D721Med (cell line): ENCODE results near the gene FOXF2.

Experiments
- DNase-seq: peaks from one replicate; pipeline ENCODE4 v3.0.0; 2011; ENCODE audit warnings: low spot score; ENCODE audit not compliant: insufficient read length
- FAIRE-seq: peaks from 2 replicates; lab custom pipeline; 2011; peaks lifted over from hg19 to GRCh38; lab: Jason Lieb, UNC
- TF ChIP-seq, protein P1 (sequence below): IDR thresholded peaks from 2 replicates; pipeline ENCODE4 v1.5.1; 2012; ENCODE audit warnings: mild to moderate bottlenecking, control low read depth; ENCODE audit not compliant: insufficient read depth; ENCODE audit errors: missing control alignments

FOXF2 gene

DNA sequence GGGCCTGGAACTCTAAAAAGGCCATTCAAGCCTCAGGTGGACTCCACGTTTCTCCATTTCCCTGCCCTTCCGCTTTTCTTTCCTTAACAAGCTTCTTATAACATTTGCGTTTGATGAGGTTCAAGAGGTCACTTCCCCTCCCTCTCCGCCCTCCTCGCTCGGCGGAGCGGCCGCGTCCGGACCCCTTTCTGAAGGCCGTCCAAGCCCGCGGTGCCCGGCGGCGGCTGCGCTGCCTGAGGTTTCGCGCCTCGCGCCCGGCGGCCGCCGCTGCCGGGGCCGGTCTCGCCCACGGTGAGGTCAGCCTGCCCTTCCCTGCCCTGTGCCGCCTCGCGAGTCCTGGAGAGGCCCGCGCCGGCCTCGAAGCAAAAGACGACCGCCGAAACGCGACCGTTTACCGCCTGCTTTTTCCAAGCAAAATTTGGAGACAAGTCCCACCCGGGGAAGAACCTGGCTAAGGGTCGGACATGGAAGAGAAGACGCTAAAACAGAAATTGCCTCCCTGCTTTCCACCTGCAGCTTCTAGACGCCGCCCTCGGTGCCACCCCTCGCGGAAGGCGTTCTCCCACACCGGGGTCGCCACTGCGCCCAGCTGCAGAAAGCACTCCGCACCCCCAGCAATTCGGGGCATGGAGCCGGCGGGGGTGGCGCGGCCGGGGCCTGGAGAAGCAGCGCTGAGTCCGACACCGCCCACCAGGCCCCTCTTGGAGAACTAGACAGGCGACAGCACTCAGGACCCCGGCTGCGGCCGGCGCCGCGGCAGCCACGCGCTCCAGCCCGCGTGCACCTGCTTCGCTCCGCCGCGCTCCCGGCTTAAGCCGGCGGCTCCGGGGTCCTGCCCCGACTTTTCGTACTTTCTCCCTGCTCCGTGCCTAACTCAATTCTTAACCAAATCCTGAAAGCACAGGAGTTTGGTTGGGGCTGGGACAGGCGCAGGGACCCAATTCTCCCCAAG lies 11.0 kb upstream of the FOXF2 start:
- FAIRE-seq: no peak
- DNase-seq: no peak
- TF ChIP-seq, protein P1, sequence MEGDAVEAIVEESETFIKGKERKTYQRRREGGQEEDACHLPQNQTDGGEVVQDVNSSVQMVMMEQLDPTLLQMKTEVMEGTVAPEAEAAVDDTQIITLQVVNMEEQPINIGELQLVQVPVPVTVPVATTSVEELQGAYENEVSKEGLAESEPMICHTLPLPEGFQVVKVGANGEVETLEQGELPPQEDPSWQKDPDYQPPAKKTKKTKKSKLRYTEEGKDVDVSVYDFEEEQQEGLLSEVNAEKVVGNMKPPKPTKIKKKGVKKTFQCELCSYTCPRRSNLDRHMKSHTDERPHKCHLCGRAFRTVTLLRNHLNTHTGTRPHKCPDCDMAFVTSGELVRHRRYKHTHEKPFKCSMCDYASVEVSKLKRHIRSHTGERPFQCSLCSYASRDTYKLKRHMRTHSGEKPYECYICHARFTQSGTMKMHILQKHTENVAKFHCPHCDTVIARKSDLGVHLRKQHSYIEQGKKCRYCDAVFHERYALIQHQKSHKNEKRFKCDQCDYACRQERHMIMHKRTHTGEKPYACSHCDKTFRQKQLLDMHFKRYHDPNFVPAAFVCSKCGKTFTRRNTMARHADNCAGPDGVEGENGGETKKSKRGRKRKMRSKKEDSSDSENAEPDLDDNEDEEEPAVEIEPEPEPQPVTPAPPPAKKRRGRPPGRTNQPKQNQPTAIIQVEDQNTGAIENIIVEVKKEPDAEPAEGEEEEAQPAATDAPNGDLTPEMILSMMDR: no peak

DNA sequence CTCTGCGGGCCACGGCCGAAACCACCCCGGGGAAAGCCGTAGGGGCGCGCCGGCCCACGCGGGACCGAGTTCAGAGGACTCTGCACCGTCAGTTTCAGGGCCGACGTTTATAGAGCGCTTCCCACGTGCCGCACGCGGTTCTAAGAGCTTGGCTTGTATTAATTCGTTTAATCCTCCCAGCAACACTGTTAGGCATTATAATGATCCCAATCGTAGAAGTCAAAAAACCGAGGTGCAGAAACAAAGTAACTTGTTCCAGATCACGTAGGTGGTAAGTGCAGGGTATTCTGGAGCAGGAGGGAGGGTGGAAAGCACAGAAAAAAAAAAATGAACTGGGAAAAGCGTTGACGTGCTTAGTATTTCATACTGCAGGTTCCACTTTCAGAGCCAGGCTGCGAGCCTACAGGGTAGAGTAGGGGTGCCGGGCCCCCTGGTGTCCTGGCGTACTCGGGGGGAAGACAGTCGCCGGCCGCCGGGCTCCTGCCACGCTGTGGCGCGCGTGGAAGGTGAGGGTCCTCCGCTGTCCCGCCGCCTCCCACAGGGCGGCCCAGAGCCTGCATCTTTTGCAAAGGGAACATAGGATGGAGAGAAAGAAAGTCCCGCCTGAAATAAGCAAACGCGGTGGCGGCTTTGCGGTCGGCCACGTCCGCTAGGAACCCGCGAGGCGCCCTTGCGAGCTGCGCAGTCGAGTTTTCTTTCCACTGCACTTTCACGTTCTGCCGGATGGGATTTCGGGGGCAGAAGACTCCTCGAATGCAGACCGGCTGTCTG lies 10.2 kb upstream of the FOXF2 start:
- no peak for DNase-seq
- no peak for FAIRE-seq

DNA sequence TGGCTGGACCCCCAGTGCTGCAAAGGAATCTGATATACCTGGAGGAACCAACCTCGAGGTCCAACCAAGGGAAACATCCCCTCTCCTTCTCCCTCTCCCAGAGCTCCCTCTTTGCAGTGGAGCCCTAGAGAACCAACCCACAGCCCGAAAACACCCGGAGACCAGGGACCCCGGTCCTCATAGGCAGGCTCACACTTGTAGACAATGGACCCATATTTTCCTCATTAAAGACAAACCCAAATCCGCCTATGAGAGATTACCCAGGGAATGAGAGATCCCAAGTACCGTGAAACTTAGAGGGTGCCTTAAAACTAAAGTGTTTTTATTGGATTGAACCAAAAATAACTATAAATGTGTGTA lies 9.6 kb upstream of the FOXF2 start:
- DNase-seq (no peak), FAIRE-seq (no peak)
- TF ChIP-seq, protein P1: no peak

More for the DNA sequence above, 10.2 kb upstream of the FOXF2 start:
- TF ChIP-seq, protein P1: no peak

DNA sequence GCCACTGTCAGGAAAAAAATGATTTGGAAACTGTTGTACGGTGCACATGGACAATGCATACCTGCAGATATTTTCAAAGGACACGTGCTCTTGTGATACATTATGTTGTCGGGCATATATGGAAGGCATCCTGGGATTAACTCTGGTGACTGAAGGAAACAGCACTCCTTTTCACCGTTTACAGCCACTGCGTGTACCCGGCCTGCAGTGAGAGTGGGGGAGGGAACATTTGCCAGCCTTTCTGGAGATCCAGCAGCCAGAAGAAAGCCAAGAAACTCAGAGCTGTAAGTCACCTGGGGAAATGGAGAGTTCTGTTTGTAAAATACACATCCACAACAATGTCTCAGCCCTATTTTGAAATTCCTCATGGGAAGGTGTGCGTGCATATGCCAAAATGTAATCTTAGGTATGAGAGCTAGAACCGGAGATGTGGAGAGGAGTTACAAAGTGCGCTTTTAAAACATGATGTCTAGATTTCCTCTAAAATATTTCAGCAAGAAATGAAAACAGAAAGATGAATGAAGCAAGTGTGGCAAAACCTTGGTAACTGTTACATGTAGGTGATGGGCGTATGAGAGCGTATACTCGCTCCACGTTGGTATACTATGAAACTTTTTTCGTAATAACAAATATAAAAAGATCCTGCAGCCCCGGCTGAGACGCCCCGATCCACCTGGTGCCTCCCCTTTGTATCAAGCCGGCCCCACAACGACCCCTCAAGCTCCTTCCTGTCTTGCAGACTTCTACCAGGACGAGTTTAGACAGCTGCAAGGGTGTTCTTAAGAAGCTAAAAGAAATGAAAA lies 8.6 kb upstream of the FOXF2 start:
- FAIRE-seq (no peak), DNase-seq (no peak)
- TF ChIP-seq, protein P1: no peak

DNA sequence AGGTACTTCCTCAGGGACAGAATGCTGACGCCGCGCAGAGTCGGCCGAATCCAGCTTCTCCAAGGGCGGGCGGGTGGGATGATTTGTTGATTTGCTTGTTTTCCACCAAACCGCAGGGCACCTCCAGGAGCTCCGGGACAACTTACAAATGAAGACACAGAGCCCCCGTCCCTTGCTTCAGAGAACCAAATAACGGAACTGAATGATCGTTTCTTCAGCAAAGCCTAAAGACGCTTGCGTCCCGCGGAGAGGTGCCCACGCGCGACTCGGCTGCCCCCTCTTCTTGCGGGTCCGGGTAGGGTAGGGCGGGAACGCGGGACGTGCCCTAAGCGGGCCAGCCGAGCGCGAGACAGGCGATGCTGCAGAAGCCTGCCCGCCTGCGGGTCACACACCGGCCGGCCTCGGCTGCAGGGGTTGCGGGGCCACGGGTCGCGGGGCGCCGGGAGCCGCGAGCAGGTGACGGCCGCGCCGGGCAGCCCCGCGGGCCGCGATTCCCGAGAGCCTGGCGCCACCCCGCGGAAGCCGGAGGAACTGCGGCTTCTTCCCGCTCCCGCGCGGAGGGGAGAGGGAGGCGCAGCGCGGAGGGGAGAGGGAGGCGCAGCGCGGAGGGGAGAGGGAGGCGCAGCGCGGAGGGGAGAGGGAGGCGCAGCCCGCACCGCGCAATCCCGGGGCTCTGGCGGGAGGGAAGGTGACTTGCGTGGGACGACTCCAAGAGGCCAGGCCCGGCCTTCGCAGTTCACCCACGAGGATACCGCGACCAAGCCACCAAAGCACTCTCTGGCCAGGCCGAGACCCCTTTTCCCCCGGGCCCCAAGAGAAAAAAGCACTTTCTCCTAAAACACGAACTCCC lies 7.7 kb upstream of the FOXF2 start:
- FAIRE-seq (no peak), DNase-seq (no peak)
- TF ChIP-seq, protein P1: peak; percentile 70

DNA sequence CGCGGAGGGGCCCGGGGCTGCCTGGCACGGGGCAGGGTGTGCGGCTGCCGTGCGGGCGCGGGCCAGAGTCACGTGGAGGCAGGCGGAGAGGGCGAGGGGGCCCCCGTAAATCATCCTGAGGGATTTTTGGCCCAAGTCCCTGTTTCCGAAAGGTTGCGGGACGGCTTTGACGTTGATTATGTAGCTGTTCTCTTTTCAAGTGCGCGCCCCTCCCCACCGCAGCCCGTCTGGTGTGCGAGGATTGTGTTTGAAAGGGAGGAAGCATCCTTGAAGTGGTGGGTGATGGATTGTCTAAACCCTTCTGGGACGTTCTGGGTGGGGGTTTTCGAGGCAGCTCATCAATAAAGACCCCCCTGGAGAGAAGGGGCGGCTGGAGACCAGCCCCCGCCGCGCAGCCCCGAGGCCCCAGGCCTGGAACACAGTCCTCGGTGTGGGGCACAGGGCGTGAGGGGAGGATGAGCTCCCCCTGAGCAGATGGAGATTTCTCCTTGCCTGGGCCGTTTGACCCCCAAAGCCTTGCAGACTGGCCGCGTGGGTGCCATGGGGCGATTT lies 7.0 kb upstream of the FOXF2 start:
- FAIRE-seq: no peak

More for the DNA sequence above, 7.0 kb upstream of the FOXF2 start:
- TF ChIP-seq, protein P1: no peak
- DNase-seq: no peak
